Loucy (cell line): ENCODE data around the gene CXXC1.

Experiments
- EZH2phosphoT487 ChIP-seq: fragments of 200-600 bp; IDR thresholded peaks from 2 replicates; pipeline ENCODE4 v1.6.1; 2018; ENCODE audit warnings: antibody characterized with exemption, mild to moderate bottlenecking, moderate library complexity, borderline replicate concordance
- TF ChIP-seq, protein P1 (sequence below): fragments of 200-600 bp; sonication (generic); conservative IDR thresholded peaks from 2 replicates; pipeline ENCODE4 v1.5.1; 2014; ENCODE audit warnings: mild to moderate bottlenecking, antibody characterized with exemption, low read length

- TF ChIP-seq, protein P1, sequence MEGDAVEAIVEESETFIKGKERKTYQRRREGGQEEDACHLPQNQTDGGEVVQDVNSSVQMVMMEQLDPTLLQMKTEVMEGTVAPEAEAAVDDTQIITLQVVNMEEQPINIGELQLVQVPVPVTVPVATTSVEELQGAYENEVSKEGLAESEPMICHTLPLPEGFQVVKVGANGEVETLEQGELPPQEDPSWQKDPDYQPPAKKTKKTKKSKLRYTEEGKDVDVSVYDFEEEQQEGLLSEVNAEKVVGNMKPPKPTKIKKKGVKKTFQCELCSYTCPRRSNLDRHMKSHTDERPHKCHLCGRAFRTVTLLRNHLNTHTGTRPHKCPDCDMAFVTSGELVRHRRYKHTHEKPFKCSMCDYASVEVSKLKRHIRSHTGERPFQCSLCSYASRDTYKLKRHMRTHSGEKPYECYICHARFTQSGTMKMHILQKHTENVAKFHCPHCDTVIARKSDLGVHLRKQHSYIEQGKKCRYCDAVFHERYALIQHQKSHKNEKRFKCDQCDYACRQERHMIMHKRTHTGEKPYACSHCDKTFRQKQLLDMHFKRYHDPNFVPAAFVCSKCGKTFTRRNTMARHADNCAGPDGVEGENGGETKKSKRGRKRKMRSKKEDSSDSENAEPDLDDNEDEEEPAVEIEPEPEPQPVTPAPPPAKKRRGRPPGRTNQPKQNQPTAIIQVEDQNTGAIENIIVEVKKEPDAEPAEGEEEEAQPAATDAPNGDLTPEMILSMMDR: no peak
- TF ChIP-seq EZH2phosphoT487: no peak
These were observed 27.8 kb upstream of the CXXC1 start for GRCh38 chr18:50315100-50315871.
